Sigmoid colon (tissue), 4 donors: ENCODE data around the gene MOV10L1.

Experiments used
- EP300 ChIP-seq, 4 donors: sonication (generic); formaldehyde crosslinking; IDR thresholded peaks; one replicate each; pipeline ENCODE4 v1.6.1; 2017; ENCODE audit warnings: antibody characterized with exemption in 4 of 4
- POLR2A ChIP-seq, 2 donors: fragments of 450-650 bp; IDR thresholded peaks; one replicate each; pipeline ENCODE4 v1.6.1; 2016; ENCODE audit warnings: antibody characterized with exemption in 2 of 2, mild to moderate bottlenecking in 2 of 2, moderate library complexity in 2 of 2
- POLR2AphosphoS5 ChIP-seq, 4 donors: sonication (generic); formaldehyde crosslinking; IDR thresholded peaks; one replicate each; pipeline ENCODE4 v1.6.1; 2017; ENCODE audit warnings: antibody characterized with exemption in 4 of 4
- TF ChIP-seq, protein P1 (sequence below), 4 experiments: fragments of 450-650 bp in 3 of 4; fragments of 200-600 bp in 1 of 4; IDR thresholded peaks; one replicate each; pipeline ENCODE4 v1.5.1; 2016 to 2019; ENCODE audit warnings: antibody characterized with exemption in 4 of 4, mild to moderate bottlenecking in 3 of 4, moderate library complexity in 2 of 4

DNA sequence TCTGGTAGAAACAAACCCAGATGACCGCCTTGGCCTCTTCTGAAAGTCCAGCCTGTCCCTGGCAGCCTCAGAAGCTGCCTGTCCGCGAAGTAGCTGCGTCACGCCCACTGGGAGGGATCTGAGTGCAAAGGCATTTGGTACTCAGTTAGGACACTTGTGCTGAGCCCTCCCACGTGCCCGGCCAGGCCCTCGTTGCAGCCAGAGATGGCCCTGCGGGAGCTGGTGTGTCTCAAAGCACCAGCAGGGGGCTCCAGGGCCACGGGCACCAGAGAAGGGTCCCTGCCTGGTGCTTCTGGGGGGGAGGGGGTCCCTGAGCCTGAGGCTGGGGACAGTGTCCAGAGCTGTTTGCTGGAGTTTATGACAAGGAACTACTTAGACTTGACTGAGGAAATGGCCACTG, 116.8 kb downstream of the MOV10L1 start:
- TF ChIP-seq, protein P1, sequence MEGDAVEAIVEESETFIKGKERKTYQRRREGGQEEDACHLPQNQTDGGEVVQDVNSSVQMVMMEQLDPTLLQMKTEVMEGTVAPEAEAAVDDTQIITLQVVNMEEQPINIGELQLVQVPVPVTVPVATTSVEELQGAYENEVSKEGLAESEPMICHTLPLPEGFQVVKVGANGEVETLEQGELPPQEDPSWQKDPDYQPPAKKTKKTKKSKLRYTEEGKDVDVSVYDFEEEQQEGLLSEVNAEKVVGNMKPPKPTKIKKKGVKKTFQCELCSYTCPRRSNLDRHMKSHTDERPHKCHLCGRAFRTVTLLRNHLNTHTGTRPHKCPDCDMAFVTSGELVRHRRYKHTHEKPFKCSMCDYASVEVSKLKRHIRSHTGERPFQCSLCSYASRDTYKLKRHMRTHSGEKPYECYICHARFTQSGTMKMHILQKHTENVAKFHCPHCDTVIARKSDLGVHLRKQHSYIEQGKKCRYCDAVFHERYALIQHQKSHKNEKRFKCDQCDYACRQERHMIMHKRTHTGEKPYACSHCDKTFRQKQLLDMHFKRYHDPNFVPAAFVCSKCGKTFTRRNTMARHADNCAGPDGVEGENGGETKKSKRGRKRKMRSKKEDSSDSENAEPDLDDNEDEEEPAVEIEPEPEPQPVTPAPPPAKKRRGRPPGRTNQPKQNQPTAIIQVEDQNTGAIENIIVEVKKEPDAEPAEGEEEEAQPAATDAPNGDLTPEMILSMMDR (IDR thresholded peaks at IDR 0.05), result no peak
- TF ChIP-seq POLR2A (IDR thresholded peaks at IDR 0.05), result no peak
- TF ChIP-seq EP300 (IDR thresholded peaks at IDR 0.05), result no peak
- TF ChIP-seq POLR2AphosphoS5 (IDR thresholded peaks at IDR 0.05), result no peak
